Astrocyte (in vitro differentiated cells and primary cell): Measurements from ENCODE around the gene CENPT.

Experiments used
- CTCF ChIP-seq: IDR thresholded peaks from 2 replicates; pipeline ENCODE4 v1.5.1; 2011; ENCODE audit warnings: low read depth, mild to moderate bottlenecking, inconsistent platforms, low read length, moderate library complexity; ENCODE audit not compliant: insufficient read depth
- EZH2 ChIP-seq: IDR thresholded peaks from 2 replicates; pipeline ENCODE4 v1.6.1; 2012; ENCODE audit warnings: mild to moderate bottlenecking, low read length, inconsistent platforms; ENCODE audit not compliant: insufficient read depth

DNA sequence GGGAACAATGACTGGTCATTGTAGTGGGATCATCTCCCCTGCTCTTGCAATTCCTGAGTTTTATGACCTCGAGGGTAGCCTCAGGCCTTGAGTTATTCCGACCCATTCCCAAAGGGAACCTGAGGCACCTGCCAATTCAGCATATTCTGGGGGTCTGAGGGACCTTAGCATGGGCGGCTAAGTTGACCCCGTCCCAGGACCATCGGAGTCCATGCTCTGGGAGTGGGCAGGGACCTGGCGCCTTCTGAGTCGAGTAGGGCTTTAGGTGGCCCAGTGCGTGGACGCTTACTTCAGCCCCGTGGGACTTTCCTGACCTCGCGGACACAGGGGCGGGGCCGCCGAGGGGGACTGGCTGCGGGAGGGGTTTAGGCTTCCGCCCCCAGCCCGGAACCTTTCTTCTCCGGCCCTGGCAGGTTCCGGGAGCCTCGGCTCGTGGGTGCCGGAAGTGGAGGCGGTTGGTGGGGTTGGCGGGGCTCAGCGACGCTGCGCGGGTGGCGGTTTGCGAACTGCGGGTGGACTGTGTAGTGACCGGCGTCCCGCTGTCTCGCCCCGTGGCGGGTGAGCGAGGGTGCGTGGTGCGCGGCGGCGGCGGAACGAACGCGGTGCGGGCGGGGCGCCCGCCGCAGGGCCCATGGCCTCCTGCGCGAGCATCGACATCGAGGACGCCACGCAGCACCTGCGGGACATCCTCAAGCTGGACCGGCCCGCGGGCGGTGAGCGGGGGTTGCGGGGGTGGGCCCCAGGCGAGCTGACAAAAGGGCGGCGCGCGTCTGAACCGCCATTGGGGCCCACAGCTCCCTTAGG lies 25.3 kb upstream of the CENPT start, which contains the start of gene EDC4:
- no peak for TF ChIP-seq CTCF
- no peak for TF ChIP-seq EZH2
